Measurements from ENCODE around the gene HMGB1. TPM values are rescaled to one million over a fixed set of nuclear protein-coding genes. Genes with fewer than 3 reads are reported as not detected.

Gene HMGB1
- total and polyA plus RNA-seq, 2 of the 4 experiments (the other 2 are of a cell fraction) = 185 to 276 TPM

DNA sequence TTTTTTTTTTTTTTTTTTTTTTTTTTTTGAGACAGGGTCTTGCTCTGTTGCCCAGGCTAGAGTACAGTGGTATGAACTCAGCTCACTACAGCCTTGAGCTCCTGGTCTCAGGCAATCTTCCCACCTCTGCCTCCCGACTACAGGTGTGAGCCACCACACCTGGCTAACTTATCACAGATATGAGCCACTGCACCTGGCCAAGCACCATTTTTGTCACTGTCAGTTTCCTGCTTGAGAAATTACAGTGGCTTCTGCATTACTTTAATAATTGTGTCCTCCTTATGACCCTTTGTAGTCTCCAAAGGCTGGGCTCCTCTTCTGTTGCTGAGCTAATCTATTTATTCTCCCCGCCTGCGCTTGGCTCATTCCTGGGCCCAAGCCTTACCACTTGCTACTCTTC lies 27.4 kb downstream of the HMGB1 start (continued):
- TF ChIP-seq, protein P1, sequence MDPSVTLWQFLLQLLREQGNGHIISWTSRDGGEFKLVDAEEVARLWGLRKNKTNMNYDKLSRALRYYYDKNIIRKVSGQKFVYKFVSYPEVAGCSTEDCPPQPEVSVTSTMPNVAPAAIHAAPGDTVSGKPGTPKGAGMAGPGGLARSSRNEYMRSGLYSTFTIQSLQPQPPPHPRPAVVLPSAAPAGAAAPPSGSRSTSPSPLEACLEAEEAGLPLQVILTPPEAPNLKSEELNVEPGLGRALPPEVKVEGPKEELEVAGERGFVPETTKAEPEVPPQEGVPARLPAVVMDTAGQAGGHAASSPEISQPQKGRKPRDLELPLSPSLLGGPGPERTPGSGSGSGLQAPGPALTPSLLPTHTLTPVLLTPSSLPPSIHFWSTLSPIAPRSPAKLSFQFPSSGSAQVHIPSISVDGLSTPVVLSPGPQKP (IDR thresholded peaks at IDR 0.05; ENCODE audit: borderline replicate concordance, low read depth, low read length) = no peak

DNA sequence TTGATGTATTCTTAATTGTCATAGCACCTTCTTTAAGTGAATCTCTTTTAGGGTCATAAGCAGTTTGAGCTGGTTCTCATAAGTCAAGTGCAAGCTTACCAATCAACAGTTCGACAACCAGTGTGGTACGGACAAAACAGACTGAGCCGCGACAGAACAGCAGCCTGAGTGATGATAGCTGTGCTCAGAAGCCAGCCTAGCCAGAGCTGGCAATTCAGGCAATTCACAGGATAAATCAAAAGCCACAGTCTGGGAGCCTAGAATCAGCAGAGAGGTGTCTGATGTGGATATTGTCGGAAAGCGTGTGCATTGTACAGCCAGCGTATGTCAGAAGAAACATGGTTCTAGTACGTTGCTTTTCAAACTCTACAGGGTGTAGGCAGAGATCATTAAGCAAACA lies 28.6 kb downstream of the HMGB1 start:
- peak overlapping the region; percentile 42 for H2AK9ac ChIP-seq (replicated peaks; ENCODE audit: low read depth, low read length, poor library complexity)
- dilution Hi-C loops (cut with HindIII; ENCODE audit: low sequenced_read_pairs, unreplicated experiment) (no loop called here), in situ Hi-C loops (cut with MboI; ENCODE audit: low sequenced_read_pairs) (no loop called here), intact Hi-C loops (cut with micrococcal nuclease) (no loop called here)
- no peak overlapping the region for H2AK5ac ChIP-seq (ENCODE audit: low read depth, low read length)
- no CpG with 5 or more reads among the region's 8 CpGs for WGBS, 2 experiments (ENCODE audit: extremely low coverage in 2 of 2, insufficient read length in 1 of 2)
- no peaks in the 10 kb centered on the region for H4K20me1 ChIP-seq (ENCODE audit: insufficient read depth, low read length)
- no peak overlapping the region for H3K14ac ChIP-seq (replicated peaks; ENCODE audit: low read depth, low read length)
- CTCF ChIA-PET = interaction anchor here (0.7 to 1.2 kb wide), 2 partner anchors 232 to 430 kb away, joined by 3 to 4 read pairs; no protein-coding TSS in a partner anchor
- H2AFZ ChIP-seq (replicated peaks; ENCODE audit: low read length, poor library complexity) = peak overlapping the region; percentile 70
- H3K27me3 ChIP-seq (ENCODE audit: control insufficient read depth, insufficient read depth, low read length) = peaks cover 9% of the 10 kb centered on the region
- DNase-seq = no peak
- POLR2A ChIA-PET (ENCODE audit: unreplicated experiment) = no interaction called here
- no peak overlapping the region for H3K23ac ChIP-seq (ENCODE audit: low read depth, low read length)
- no peak overlapping the region for H4K91ac ChIP-seq (ENCODE audit: insufficient read depth, low read depth, low read length)
- BruUV-seq (replicated peaks) = no TSS peak
- no peak overlapping the region for H2BK5ac ChIP-seq (ENCODE audit: low read depth, low read length, poor library complexity, severe bottlenecking)
- no peak overlapping the region for H2BK15ac ChIP-seq (ENCODE audit: low read depth, low read length)
- H2BK120ac ChIP-seq (ENCODE audit: low read depth, low read length) = no peak overlapping the region
- H3K18ac ChIP-seq (ENCODE audit: low read depth, low read length) = no peak overlapping the region
- H3K56ac ChIP-seq (ENCODE audit: extremely low read depth, insufficient read depth, low read length) = no peak overlapping the region
- no peak overlapping the region for H3K4me2 ChIP-seq (ENCODE audit: low read depth, low read length)
- H4K8ac ChIP-seq (ENCODE audit: low read depth in 2 of 2, low read length in 2 of 2) = no peak overlapping the region
- ATAC-seq (ENCODE audit: low read depth) = no peak
- H3K4ac ChIP-seq (ENCODE audit: low read depth, low read length) = no peak overlapping the region
- no peaks in the 10 kb centered on the region for H3K4me1 ChIP-seq (ENCODE audit: control insufficient read depth, insufficient read depth, low read length)
- no peaks in the 10 kb centered on the region for H3K36me3 ChIP-seq (ENCODE audit: control insufficient read depth, insufficient read depth, low read length)
- no peaks in the 10 kb centered on the region for H3K9me1 ChIP-seq (ENCODE audit: insufficient read depth, low read length)
- no peak overlapping the region for H3K9ac ChIP-seq (ENCODE audit: low read depth, low read length)
- no peak overlapping the region for H3K4me3 ChIP-seq (ENCODE audit: insufficient read depth, low read depth, low read length)
- no peaks in the 10 kb centered on the region for H3K79me1 ChIP-seq (ENCODE audit: low read depth in 1 of 2, low read length in 2 of 2)
- H4K5ac ChIP-seq (ENCODE audit: low read depth, low read length) = no peak overlapping the region
- H3K27ac ChIP-seq (ENCODE audit: insufficient read depth, low read length) = no peak overlapping the region
- no peaks in the 10 kb centered on the region for H3K9me3 ChIP-seq (ENCODE audit: control insufficient read depth, insufficient read depth, low read length)
- H2BK20ac ChIP-seq (ENCODE audit: low read depth, low read length) = no peak overlapping the region
- TF ChIP-seq CHD1 (IDR thresholded peaks at IDR 0.05; ENCODE audit: low read depth, low read length) = no peak
- TF ChIP-seq, protein P1 (IDR thresholded peaks at IDR 0.05; ENCODE audit: borderline replicate concordance, low read depth, low read length) = no peak
- no peak for TF ChIP-seq RFX5 (IDR thresholded peaks at IDR 0.05; ENCODE audit: low read depth, low read length)
- no peak for TF ChIP-seq RAD21 (IDR thresholded peaks at IDR 0.05; ENCODE audit: low read length)
- no peak for TF ChIP-seq BHLHE40 (IDR thresholded peaks at IDR 0.05; ENCODE audit: low read depth, low read length)
- no peak for TF ChIP-seq POLR2A (IDR thresholded peaks at IDR 0.05; ENCODE audit: low read depth, low read length)
- TF ChIP-seq NFE2L2 (IDR thresholded peaks at IDR 0.05; ENCODE audit: low read depth, low read length) = no peak
- TF ChIP-seq SMC3 (IDR thresholded peaks at IDR 0.05; ENCODE audit: low read depth, low read length) = no peak
- TF ChIP-seq, protein P2, sequence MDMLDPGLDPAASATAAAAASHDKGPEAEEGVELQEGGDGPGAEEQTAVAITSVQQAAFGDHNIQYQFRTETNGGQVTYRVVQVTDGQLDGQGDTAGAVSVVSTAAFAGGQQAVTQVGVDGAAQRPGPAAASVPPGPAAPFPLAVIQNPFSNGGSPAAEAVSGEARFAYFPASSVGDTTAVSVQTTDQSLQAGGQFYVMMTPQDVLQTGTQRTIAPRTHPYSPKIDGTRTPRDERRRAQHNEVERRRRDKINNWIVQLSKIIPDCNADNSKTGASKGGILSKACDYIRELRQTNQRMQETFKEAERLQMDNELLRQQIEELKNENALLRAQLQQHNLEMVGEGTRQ (IDR thresholded peaks at IDR 0.05; ENCODE audit: low read depth, low read length) = no peak
- no peak for TF ChIP-seq FOS (IDR thresholded peaks at IDR 0.05; ENCODE audit: low read depth, low read length)
- TF ChIP-seq MAZ (IDR thresholded peaks at IDR 0.05; ENCODE audit: borderline replicate concordance, low read depth, low read length) = no peak
- no peak for TF ChIP-seq CEBPB (IDR thresholded peaks at IDR 0.05; ENCODE audit: low read depth, low read length)
- no peak for TF ChIP-seq MXI1 (IDR thresholded peaks at IDR 0.05; ENCODE audit: borderline replicate concordance, low read depth, low read length)
- no peak for TF ChIP-seq MAFK (IDR thresholded peaks at IDR 0.05; ENCODE audit: low read depth, low read length)
